H1 (cell line): Measurements from ENCODE around the gene TRABD. TPM values are rescaled to one million over a fixed set of nuclear protein-coding genes. Genes with fewer than 3 reads are reported as not detected.

Experiments
- CTCF ChIA-PET: fragments of 300-600 bp; sonication (Branson Sonifier 250); formaldehyde crosslinking; loops from one replicate; lab custom pipeline; 2021; ENCODE audit not compliant: partially characterized antibody; lab: Charles Lee
- POLR2A ChIA-PET: fragments of 300-600 bp; sonication (Branson Sonifier 250); formaldehyde crosslinking; loops from one replicate; lab custom pipeline; 2021; ENCODE audit warnings: inconsistent platforms; ENCODE audit not compliant: partially characterized antibody; lab: Charles Lee
- DNase-seq, 2 experiments: peaks; one replicate each; pipeline versions ENCODE4 v3.0.0 to v3.0.0-alpha.2; 2010 to 2022; ENCODE audit warnings: low spot score in 2 of 2, low read depth in 1 of 2, mixed read lengths in 1 of 2
- FAIRE-seq: peaks from 2 replicates; lab custom pipeline; 2011; peaks lifted over from hg19 to GRCh38; lab: Jason Lieb, UNC
- H2AFZ ChIP-seq: 2 replicates; pipeline ENCODE4 v1.8.1; 2012; ENCODE audit warnings: low read length, inconsistent platforms
- H2AK5ac ChIP-seq: 2 replicates; pipeline ENCODE4 v1.6.1; 2013; ENCODE audit warnings: low read depth, low read length
- H2BK120ac ChIP-seq: replicated peaks from 2 replicates; pipeline ENCODE3; 2013; ENCODE audit warnings: low read depth, low read length, inconsistent platforms
- H2BK12ac ChIP-seq: 2 replicates; pipeline ENCODE4 v1.6.1; 2013; ENCODE audit warnings: low read depth, low read length
- H2BK15ac ChIP-seq: 2 replicates; pipeline ENCODE4 v1.6.1; 2013; ENCODE audit warnings: low read length
- H2BK20ac ChIP-seq: 2 replicates; pipeline ENCODE4 v1.6.1; 2013; ENCODE audit warnings: low read length
- H2BK5ac ChIP-seq: 2 replicates; pipeline ENCODE4 v1.6.1; 2013; ENCODE audit warnings: low read depth, low read length
- H3K14ac ChIP-seq: 2 replicates; pipeline ENCODE4 v1.6.1; 2013; ENCODE audit warnings: inconsistent platforms; ENCODE audit not compliant: insufficient read length
- H3K18ac ChIP-seq: 2 replicates; pipeline ENCODE4 v1.6.1; 2013; ENCODE audit warnings: low read length; ENCODE audit errors: extremely low read depth
- H3K23ac ChIP-seq: 2 replicates; pipeline ENCODE4 v1.6.1; 2013; ENCODE audit warnings: inconsistent platforms; ENCODE audit not compliant: insufficient read length
- H3K23me2 ChIP-seq: 2 replicates; pipeline ENCODE4 v1.6.1; 2013; ENCODE audit warnings: low read depth, low read length
- H3K27ac ChIP-seq: 2 replicates; pipeline ENCODE4 v1.6.1; 2011; ENCODE audit warnings: low read depth, low read length, inconsistent platforms
- H3K27me3 ChIP-seq, 4 experiments: replicated peaks in 1 of 4; 1 replicate in 1 of 4; 2 replicates in 3 of 4; pipeline versions ENCODE4 v1.6.1 to v1.8.1; 2011 to 2013; ENCODE audit warnings: low read length in 3 of 4, mild to moderate bottlenecking in 3 of 4, inconsistent platforms in 2 of 4, mixed read lengths in 2 of 4, moderate library complexity in 1 of 4; ENCODE audit not compliant: control insufficient read depth in 3 of 4, insufficient read depth in 3 of 4; ENCODE audit errors: extremely low read depth in 1 of 4
- H3K36me3 ChIP-seq, 4 experiments: 2 replicates each; pipeline versions ENCODE4 v1.6.1 to v1.8.1; 2011 to 2013; ENCODE audit warnings: mild to moderate bottlenecking in 4 of 4, low read length in 3 of 4, moderate library complexity in 2 of 4, control low read depth in 1 of 4, inconsistent platforms in 1 of 4; ENCODE audit not compliant: insufficient read depth in 4 of 4, control insufficient read depth in 2 of 4
- H3K4ac ChIP-seq: replicated peaks from 2 replicates; pipeline ENCODE3; 2013; ENCODE audit warnings: low read length, low read depth, mixed read lengths, inconsistent platforms; ENCODE audit not compliant: insufficient read length
- H3K4me1 ChIP-seq, 4 experiments: replicated peaks in 1 of 4; 1 replicate in 1 of 4; 2 replicates in 3 of 4; pipeline versions ENCODE4 v1.6.1 to v1.8.1; 2011 to 2013; ENCODE audit warnings: low read length in 3 of 4, inconsistent platforms in 2 of 4, mixed read lengths in 1 of 4; ENCODE audit not compliant: insufficient read depth in 4 of 4, control insufficient read depth in 3 of 4
- H3K4me2 ChIP-seq, 2 experiments: 2 replicates each; pipeline versions ENCODE4 v1.6.1 to v1.8.1; 2011 to 2013; ENCODE audit warnings: low read depth in 2 of 2, low read length in 2 of 2, control low read depth in 1 of 2, inconsistent platforms in 1 of 2, mild to moderate bottlenecking in 1 of 2; ENCODE audit not compliant: insufficient read depth in 1 of 2
- H3K4me3 ChIP-seq, 4 experiments: fragments of 200-600, 300-600 bp in 1 of 4; sonication (generic), shearing (Covaris generic), sonication (Bioruptor Twin) in 1 of 4; 2 replicates each; pipeline versions ENCODE4 v1.5.1 to v1.8.1; 2011 to 2016; ENCODE audit warnings: low read length in 4 of 4, low read depth in 3 of 4, control low read depth in 2 of 4, inconsistent platforms in 2 of 4, mild to moderate bottlenecking in 2 of 4, mixed read lengths in 1 of 4, moderate library complexity in 1 of 4; ENCODE audit not compliant: insufficient read depth in 2 of 4; ENCODE audit errors: extremely low read depth in 1 of 4
- H3K56ac ChIP-seq: replicated peaks from 2 replicates; pipeline ENCODE3; 2013; ENCODE audit warnings: low read depth, mild to moderate bottlenecking, mixed read lengths, low read length, inconsistent platforms; ENCODE audit not compliant: insufficient read length
- H3K79me1 ChIP-seq: 2 replicates; pipeline ENCODE4 v1.6.1; 2013; ENCODE audit warnings: low read depth, low read length, control low read depth
- H3K79me2 ChIP-seq, 2 experiments: 2 replicates each; pipeline versions ENCODE4 v1.6.1 to v1.8.1; 2012 to 2013; ENCODE audit warnings: low read length in 2 of 2, mild to moderate bottlenecking in 2 of 2, inconsistent platforms in 1 of 2; ENCODE audit not compliant: insufficient read depth in 2 of 2, control insufficient read depth in 1 of 2
- H3K9ac ChIP-seq, 4 experiments: replicated peaks in 1 of 4; 1 replicate in 1 of 4; 2 replicates in 3 of 4; pipeline versions ENCODE4 v1.6.1 to v1.8.1; 2011 to 2013; ENCODE audit warnings: low read depth in 3 of 4, low read length in 3 of 4, control low read depth in 2 of 4, mild to moderate bottlenecking in 2 of 4, moderate library complexity in 2 of 4, inconsistent platforms in 1 of 4; ENCODE audit errors: extremely low read depth in 1 of 4
- H3K9me3 ChIP-seq, 2 experiments: 2 replicates each; pipeline versions ENCODE4 v1.6.1 to v1.8.1; 2012 to 2013; ENCODE audit warnings: mild to moderate bottlenecking in 2 of 2, moderate library complexity in 2 of 2, control low read depth in 1 of 2, inconsistent platforms in 1 of 2, low read depth in 1 of 2, low read length in 1 of 2, mixed read lengths in 1 of 2; ENCODE audit not compliant: insufficient read depth in 2 of 2
- H4K20me1 ChIP-seq, 2 experiments: replicated peaks in 1 of 2; 2 replicates each; pipeline versions ENCODE3 to v1.8.1; 2011 to 2013; ENCODE audit warnings: inconsistent platforms in 2 of 2, low read length in 2 of 2, mild to moderate bottlenecking in 1 of 2; ENCODE audit not compliant: insufficient read depth in 2 of 2, control insufficient read depth in 1 of 2
- H4K5ac ChIP-seq: 2 replicates; pipeline ENCODE4 v1.6.1; 2013; ENCODE audit warnings: low read length, low read depth, mixed read lengths, inconsistent platforms; ENCODE audit not compliant: insufficient read length
- H4K8ac ChIP-seq: 2 replicates; pipeline ENCODE4 v1.8.0; 2013; ENCODE audit warnings: mild to moderate bottlenecking, moderate library complexity, low read length, inconsistent platforms; ENCODE audit not compliant: insufficient read depth; ENCODE audit errors: extremely low read depth
- H4K91ac ChIP-seq: replicated peaks from 2 replicates; pipeline ENCODE3; 2013; ENCODE audit warnings: low read length, mixed read lengths, inconsistent platforms; ENCODE audit not compliant: insufficient read length
- ATF2 ChIP-seq: IDR thresholded peaks from 2 replicates; pipeline ENCODE4 v1.6.1; 2012; ENCODE audit warnings: low read length, inconsistent platforms
- BCL11A ChIP-seq, 2 experiments: IDR thresholded peaks; one replicate each; pipeline ENCODE4 v1.6.1; 2011; ENCODE audit warnings: low read depth in 2 of 2, low read length in 2 of 2, mild to moderate bottlenecking in 2 of 2
- EGR1 ChIP-seq: IDR thresholded peaks from 2 replicates; pipeline ENCODE4 v1.6.1; 2011; ENCODE audit warnings: low read depth, low read length, borderline replicate concordance
- JUN ChIP-seq: IDR thresholded peaks from 2 replicates; pipeline ENCODE4 v1.6.1; 2011; ENCODE audit warnings: low read depth, mild to moderate bottlenecking, improper control_type of control experiment, low read length
- KDM1A ChIP-seq: fragments of 200-600, 300-600 bp; sonication (generic); IDR thresholded peaks from 2 replicates; pipeline ENCODE4 v1.7.1; 2016; ENCODE audit warnings: mild to moderate bottlenecking, low read length, borderline replicate concordance
- POLR2AphosphoS5 ChIP-seq: IDR thresholded peaks from 2 replicates; pipeline ENCODE4 v1.6.1; 2011; ENCODE audit warnings: low read depth, low read length
- RAD21 ChIP-seq, 2 experiments: IDR thresholded peaks in 1 of 2; conservative IDR thresholded peaks in 1 of 2; 2 replicates each; pipeline ENCODE4 v1.6.1; 2011; ENCODE audit warnings: low read depth in 2 of 2, low read length in 2 of 2, improper control_type of control experiment in 1 of 2, inconsistent platforms in 1 of 2, mild to moderate bottlenecking in 1 of 2, moderate library complexity in 1 of 2
- SIN3A ChIP-seq, 2 experiments: IDR thresholded peaks in 1 of 2; conservative IDR thresholded peaks in 1 of 2; 2 replicates each; pipeline ENCODE4 v1.6.1; 2011 to 2012; ENCODE audit warnings: low read length in 2 of 2, improper control_type of control experiment in 1 of 2, low read depth in 1 of 2, mild to moderate bottlenecking in 1 of 2
- SP2 ChIP-seq: IDR thresholded peaks from 2 replicates; pipeline ENCODE4 v1.6.1; 2012; ENCODE audit warnings: mild to moderate bottlenecking, low read length, inconsistent platforms
- TAF1 ChIP-seq: IDR thresholded peaks from 2 replicates; pipeline ENCODE4 v1.6.1; 2011; ENCODE audit warnings: mild to moderate bottlenecking, low read depth, low read length
- WGBS, 2 experiments: shearing (Covaris generic) in 1 of 2; methylation state at CpG; one replicate each; pipeline versions ENCODE4 v1.1.6 to v1.1.7; 2013 to 2015; ENCODE audit warnings: low lambda C conversion rate in 2 of 2, mixed read lengths in 2 of 2, inconsistent platforms in 1 of 2, low coverage in 1 of 2, missing lambda C conversion rate in 1 of 2; ENCODE audit not compliant: insufficient replicate concordance in 2 of 2, insufficient coverage in 1 of 2, insufficient read length in 1 of 2; ENCODE audit errors: extremely low coverage in 1 of 2, missing lambda C conversion rate in 1 of 2; 5-methylcytosine and 5-hydroxymethylcytosine counted together
- polyA plus RNA-seq, 7 experiments: library from polyadenylated mRNA; depleted of rRNA in 3 of 7; stranded (reverse) in 5 of 7; unstranded in 2 of 7; fragments of >200 nt in 5 of 7; fragments of 200-250 nt in 2 of 7; gene quantifications; 1 replicate in 5 of 7; 2 replicates in 1 of 7; 4 replicates in 1 of 7; pipeline versions ENCODE4 v1.2.1 to v1.2.3, GENCODE V29; 2011 to 2013; ENCODE audit warnings: missing spikeins in 2 of 7, mixed read lengths in 2 of 7
- total RNA-seq: library from RNA; stranded (reverse); fragmentation: NEBNext Ultra II Directional; extraction: Animal tissue kit (Norgen Biotek cat#: 25700); gene quantifications from 2 replicates; pipeline ENCODE4 v1.2.1, GENCODE V29; 2021

TRABD gene
- total and polyA plus RNA-seq, 2 of the 8 experiments (the other 6 are each of a cell fraction or from before 2014, with no cell fraction given): 44.2 to 57.5 TPM

GRCh38 chr22:50218996-50219727 lies 33.4 kb downstream of the TRABD start:
- WGBS, 2 experiments: 86% methylated on average over 34 of the region's 42 CpGs; no CpG with 5 or more reads in 1 of the 2 experiments
- peak; percentile 25 to 76 for DNase-seq
- TF ChIP-seq JUN (no peak), KDM1A (no peak), ATF2 (no peak), SP2 (no peak), EGR1 (no peak), BCL11A (IDR thresholded peaks at IDR 0.05; ENCODE audit: low read depth in 2 of 2, low read length in 2 of 2) (no peak), TAF1 (no peak), RAD21 (IDR thresholded peaks at IDR 0.05 in 1 of 2, conservative IDR thresholded peaks at IDR 0.05 in 1 of 2; ENCODE audit: low read depth in 2 of 2, low read length in 2 of 2) (no peak), POLR2AphosphoS5 (no peak), SIN3A (conservative IDR thresholded peaks at IDR 0.05 in 1 of 2, IDR thresholded peaks at IDR 0.05 in 1 of 2; ENCODE audit: low read depth in 1 of 2, low read length in 2 of 2) (no peak)

More at GRCh38 chr22:50218996-50219727, 33.4 kb downstream of the TRABD start:
- FAIRE-seq: no peak
- no peak overlapping the region; the same call in 1 of the 2 replicates for H3K18ac ChIP-seq
- H3K79me1 ChIP-seq: peaks cover 2% of the 10 kb centered on the region; the same call in 1 of the 2 replicates
- no peaks in the 10 kb centered on the region; a peak in 1 of 4 replicates for H3K79me2 ChIP-seq
- H2AFZ ChIP-seq: no peak overlapping the region
- CTCF ChIA-PET: interaction anchor here (0.6 to 2.4 kb wide), 10 partner anchors 11 to 344 kb away, joined by 3 to 6 read pairs (median 4); partner anchors contain the start of gene SYCE3
- H3K14ac ChIP-seq: no peak overlapping the region
- H3K4ac ChIP-seq: no peak overlapping the region
- no peak overlapping the region for H2BK15ac ChIP-seq
- H4K5ac ChIP-seq: no peak overlapping the region
- no peaks in the 10 kb centered on the region; a peak in 1 of 4 replicates for H3K9me3 ChIP-seq
- 0 out of 2 replicates have a peak overlapping the region, but pooled peaks have one; percentile 25 for H4K8ac ChIP-seq
- no peak overlapping the region for H3K4me3 ChIP-seq
- H3K27ac ChIP-seq: no peak overlapping the region
- H3K4me1 ChIP-seq: peaks cover 0 to 11% (median 2%) of the 10 kb centered on the region in 4 experiments; a peak in 3 of 7 replicates
- no peak overlapping the region for H2AK5ac ChIP-seq
- no peak overlapping the region for H2BK20ac ChIP-seq
- no peak overlapping the region for H3K56ac ChIP-seq
- no peaks in the 10 kb centered on the region for H3K23me2 ChIP-seq
- H3K23ac ChIP-seq: no peak overlapping the region
- no peak overlapping the region for H3K9ac ChIP-seq
- no peak overlapping the region for H3K4me2 ChIP-seq
- no peak overlapping the region; the same call in 1 of the 2 replicates for H2BK12ac ChIP-seq
- H2BK120ac ChIP-seq: no peak overlapping the region
- no peak overlapping the region for H2BK5ac ChIP-seq
- H3K36me3 ChIP-seq: peaks cover 5 to 43% (median 28%) of the 10 kb centered on the region in 4 experiments
- no peak overlapping the region for H4K91ac ChIP-seq
- H4K20me1 ChIP-seq: peaks cover 7 to 32% of the 10 kb centered on the region in 2 experiments
- POLR2A ChIA-PET: interaction anchor here (0.7 to 2.9 kb wide), 9 partner anchors 8 to 447 kb away, joined by 3 to 9 read pairs (median 3); no protein-coding TSS in a partner anchor
- no peaks in the 10 kb centered on the region for H3K27me3 ChIP-seq
